Epithelial cell of esophagus (primary cell): ENCODE results near the gene LAMTOR5.
"Not testable (repeated sequence)": the region's sequence is repeated elsewhere in the genome, so short reads cannot be mapped to it uniquely, and the experiment has no call there.

Experiments used
- DNase-seq: peaks from one replicate; pipeline ENCODE4 v3.0.0; 2010; ENCODE audit warnings: low read depth
- H3K4me3 ChIP-seq: 2 replicates; pipeline ENCODE4 v1.5.1; 2011; ENCODE audit warnings: mild to moderate bottlenecking, low read length, control low read depth
- CTCF ChIP-seq: IDR thresholded peaks from 2 replicates; pipeline ENCODE4 v1.5.1; 2011; ENCODE audit warnings: low read depth, mild to moderate bottlenecking, low read length, control low read depth, inconsistent platforms; ENCODE audit not compliant: insufficient read depth; ENCODE audit errors: missing control alignments

The LAMTOR5 gene

GRCh38 chr1:110404401-110404800 is 3.1 kb downstream of the LAMTOR5 start:
- DNase-seq, result no peak
- no peak overlapping the region for H3K4me3 ChIP-seq
- no peak for TF ChIP-seq CTCF

GRCh38 chr1:110403805-110404204 is 3.7 kb downstream of the LAMTOR5 start:
- no peak for TF ChIP-seq CTCF

GRCh38 chr1:110396259-110396958 is 11.1 kb downstream of the LAMTOR5 start:
- not testable (repeated sequence) for DNase-seq

More at GRCh38 chr1:110403805-110404204, 3.7 kb downstream of the LAMTOR5 start:
- DNase-seq, result no peak
- no peak overlapping the region for H3K4me3 ChIP-seq

GRCh38 chr1:110394493-110394820 is 13.0 kb downstream of the LAMTOR5 start:
- H3K4me3 ChIP-seq, result no peak overlapping the region
- no peak for DNase-seq
- no peak for TF ChIP-seq CTCF

More at GRCh38 chr1:110396259-110396958, 11.1 kb downstream of the LAMTOR5 start:
- H3K4me3 ChIP-seq, result not testable (repeated sequence)

- TF ChIP-seq CTCF, result no peak
- H3K4me3 ChIP-seq, result no peak overlapping the region
- DNase-seq, result peak; percentile 77
Measured at GRCh38 chr1:110393691-110394492, 13.6 kb downstream of the LAMTOR5 start.

- no peak for DNase-seq
- H3K4me3 ChIP-seq, result no peak overlapping the region
Measured at GRCh38 chr1:110393286-110393685, 14.2 kb downstream of the LAMTOR5 start.

More at GRCh38 chr1:110393286-110393685, 14.2 kb downstream of the LAMTOR5 start:
- no peak for TF ChIP-seq CTCF
